DOHH2 (cell line): Measurements from ENCODE around the gene RER1.

Experiments used
- CTCF ChIP-seq: fragments of 200-600 bp; sonication (generic); IDR thresholded peaks from one replicate; pipeline ENCODE4 v1.5.1; 2014; ENCODE audit warnings: antibody characterized with exemption, mild to moderate bottlenecking, low read depth, low read length; ENCODE audit not compliant: poor library complexity, severe bottlenecking
- EZH2phosphoT487 ChIP-seq: fragments of 200-600 bp; sonication (generic); IDR thresholded peaks from 2 replicates; pipeline ENCODE4 v1.6.1; 2017; ENCODE audit warnings: borderline replicate concordance, mild to moderate bottlenecking, antibody characterized with exemption, low read length, moderate library complexity, mixed read lengths

- TF ChIP-seq CTCF (no peak), EZH2phosphoT487 (no peak)
Measured at GRCh38 chr1:2409745-2410144, 18.1 kb downstream of the RER1 start.
